Measurements from ENCODE around the gene TNFRSF21. TPM values are rescaled to one million over a fixed set of nuclear protein-coding genes. Genes with fewer than 3 reads are reported as not detected.

The TNFRSF21 gene
- total and polyA plus RNA-seq, 10 of the 15 experiments (the other 5 are each of a cell fraction or from before 2014, with no cell fraction given), result 0.09 to 1.0 (median 0.27) TPM

DNA sequence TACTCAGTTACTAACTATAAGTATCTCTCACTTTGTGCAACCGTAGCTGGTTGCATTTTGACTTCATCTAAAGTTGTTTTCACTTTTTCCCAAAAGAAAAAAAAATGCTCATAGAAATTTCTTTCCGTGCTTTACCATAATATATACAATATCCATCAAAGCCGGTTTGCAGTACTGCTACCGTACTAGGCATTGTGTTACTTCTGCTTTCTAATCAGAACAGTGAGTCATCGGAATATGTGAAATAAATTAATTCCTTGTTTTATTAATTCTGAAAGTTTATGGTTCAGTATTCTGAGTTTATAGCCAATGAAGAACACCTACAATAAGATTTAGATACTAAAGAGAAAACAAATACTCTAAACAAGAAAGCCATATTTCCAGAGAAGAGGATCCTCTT, 72.5 kb downstream of the TNFRSF21 start:
- H2AFZ ChIP-seq (ENCODE audit: control insufficient read depth, low read depth, low read length), result no peak overlapping the region
- H3K79me2 ChIP-seq (ENCODE audit: control insufficient read depth, insufficient read depth, low read length), result no peaks in the 10 kb centered on the region
- H4K20me1 ChIP-seq (ENCODE audit: control insufficient read depth, insufficient read depth), result no peaks in the 10 kb centered on the region
- ChIA-PET SMC1A (ENCODE audit: uncharacterized antibody, unreplicated experiment) (interaction anchor here (1.7 kb wide), 1 partner anchor 171 kb away, joined by 3 read pairs; no protein-coding TSS in a partner anchor), RAD21 (ENCODE audit: unreplicated experiment) (interaction anchor here (1.6 kb wide), 1 partner anchor 11 kb away, joined by 4 read pairs; no protein-coding TSS in a partner anchor), POLR2A (no interaction called here), CTCF (no interaction called here)
- DNase-seq (ENCODE audit: low read depth, low spot score) (no peak), ATAC-seq (no peak), FAIRE-seq (no peak)
- H3K9ac ChIP-seq (ENCODE audit: control insufficient read depth, insufficient read depth, low read length), result no peak overlapping the region
- H3K27ac ChIP-seq (ENCODE audit: control insufficient read depth, insufficient read depth), result no peak overlapping the region
- no TSS peak for BruUV-seq (replicated peaks)
- 79% methylated on average over 5 of the region's 5 CpGs for WGBS (ENCODE audit: insufficient coverage, insufficient replicate concordance, low lambda C conversion rate, missing lambda C conversion rate)
- no peak overlapping the region for H3K4me2 ChIP-seq (ENCODE audit: control insufficient read depth, insufficient read depth)
- TF ChIP-seq SPI1 (IDR thresholded peaks at IDR 0.05; ENCODE audit: borderline replicate concordance, insufficient read depth, low read depth, low read length) (no peak), TBL1XR1 (IDR thresholded peaks at IDR 0.05; ENCODE audit: low read depth, low read length) (no peak), SUPT20H (IDR thresholded peaks at IDR 0.05; ENCODE audit: borderline replicate concordance, control insufficient read depth, low read depth, low read length) (no peak), MTA3 (IDR thresholded peaks at IDR 0.05; ENCODE audit: borderline replicate concordance, low read length) (no peak)
- TF ChIP-seq, protein P1, sequence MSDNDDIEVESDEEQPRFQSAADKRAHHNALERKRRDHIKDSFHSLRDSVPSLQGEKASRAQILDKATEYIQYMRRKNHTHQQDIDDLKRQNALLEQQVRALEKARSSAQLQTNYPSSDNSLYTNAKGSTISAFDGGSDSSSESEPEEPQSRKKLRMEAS (IDR thresholded peaks at IDR 0.05; ENCODE audit: low read depth, low read length), result no peak
- no peaks in the 10 kb centered on the region for H3K36me3 ChIP-seq (ENCODE audit: control insufficient read depth in 2 of 2, insufficient read depth in 2 of 2, low read length in 1 of 2)
- peaks cover 5% of the 10 kb centered on the region for H3K4me1 ChIP-seq (ENCODE audit: control insufficient read depth, insufficient read depth, low read length)
- no peak overlapping the region for H3K4me3 ChIP-seq
- intact Hi-C loops (cut with micrococcal nuclease; ENCODE audit: unreplicated experiment), result no loop called here
- H3K9me3 ChIP-seq (replicated peaks; ENCODE audit: control insufficient read depth, insufficient read depth, low read length), result no peaks in the 10 kb centered on the region
- H3K27me3 ChIP-seq (replicated peaks in 1 of 2; ENCODE audit: control insufficient read depth in 2 of 2, insufficient read depth in 2 of 2, low read length in 1 of 2), result no peaks in the 10 kb centered on the region
- in situ Hi-C loops (cut with MboI), result no loop called here

DNA sequence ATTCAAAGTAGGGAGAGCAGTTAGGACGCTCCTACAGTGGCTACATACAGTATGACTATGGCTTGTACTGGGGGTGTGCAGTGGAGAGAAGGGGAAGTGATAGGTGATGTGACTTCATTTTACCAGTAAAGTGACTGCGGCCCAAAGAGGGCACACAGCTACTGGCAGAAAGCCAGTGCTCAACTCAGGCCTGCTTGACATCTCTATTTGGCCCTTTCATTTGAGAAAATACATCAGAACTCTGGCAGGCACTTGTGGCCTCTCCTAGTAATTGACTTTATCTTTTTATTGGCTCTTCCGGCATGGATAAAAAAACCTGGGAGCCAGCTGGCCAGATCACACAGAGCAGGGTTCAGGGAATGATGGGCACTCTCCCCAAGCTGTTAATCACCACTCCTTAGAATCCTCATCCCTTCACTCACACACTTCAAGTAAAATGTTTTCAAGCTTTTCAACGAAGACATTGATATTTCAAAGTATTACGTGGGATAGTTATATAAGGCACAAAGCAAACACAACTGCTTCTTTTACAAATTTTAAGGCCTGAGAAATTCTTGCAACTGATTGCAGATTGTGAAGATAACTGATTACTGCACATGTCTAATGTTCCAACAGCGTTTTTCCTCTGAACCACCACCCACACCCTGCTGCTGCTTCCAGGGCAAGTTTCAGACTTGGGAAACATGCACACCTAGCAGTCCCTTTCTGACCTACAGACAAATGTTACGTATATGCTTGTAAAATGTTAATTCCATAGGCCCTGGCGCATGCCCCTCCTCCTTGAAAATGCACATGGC, 73.5 kb downstream of the TNFRSF21 start:
- TF ChIP-seq SPI1 (IDR thresholded peaks at IDR 0.05; ENCODE audit: borderline replicate concordance, insufficient read depth, low read depth, low read length), result 0 out of 2 replicates have a peak, but pooled peaks have one; percentile 9
- TF ChIP-seq ZZZ3 (IDR thresholded peaks at IDR 0.05; ENCODE audit: control insufficient read depth, insufficient read length, low read depth), result no peak
- TF ChIP-seq, protein P2, sequence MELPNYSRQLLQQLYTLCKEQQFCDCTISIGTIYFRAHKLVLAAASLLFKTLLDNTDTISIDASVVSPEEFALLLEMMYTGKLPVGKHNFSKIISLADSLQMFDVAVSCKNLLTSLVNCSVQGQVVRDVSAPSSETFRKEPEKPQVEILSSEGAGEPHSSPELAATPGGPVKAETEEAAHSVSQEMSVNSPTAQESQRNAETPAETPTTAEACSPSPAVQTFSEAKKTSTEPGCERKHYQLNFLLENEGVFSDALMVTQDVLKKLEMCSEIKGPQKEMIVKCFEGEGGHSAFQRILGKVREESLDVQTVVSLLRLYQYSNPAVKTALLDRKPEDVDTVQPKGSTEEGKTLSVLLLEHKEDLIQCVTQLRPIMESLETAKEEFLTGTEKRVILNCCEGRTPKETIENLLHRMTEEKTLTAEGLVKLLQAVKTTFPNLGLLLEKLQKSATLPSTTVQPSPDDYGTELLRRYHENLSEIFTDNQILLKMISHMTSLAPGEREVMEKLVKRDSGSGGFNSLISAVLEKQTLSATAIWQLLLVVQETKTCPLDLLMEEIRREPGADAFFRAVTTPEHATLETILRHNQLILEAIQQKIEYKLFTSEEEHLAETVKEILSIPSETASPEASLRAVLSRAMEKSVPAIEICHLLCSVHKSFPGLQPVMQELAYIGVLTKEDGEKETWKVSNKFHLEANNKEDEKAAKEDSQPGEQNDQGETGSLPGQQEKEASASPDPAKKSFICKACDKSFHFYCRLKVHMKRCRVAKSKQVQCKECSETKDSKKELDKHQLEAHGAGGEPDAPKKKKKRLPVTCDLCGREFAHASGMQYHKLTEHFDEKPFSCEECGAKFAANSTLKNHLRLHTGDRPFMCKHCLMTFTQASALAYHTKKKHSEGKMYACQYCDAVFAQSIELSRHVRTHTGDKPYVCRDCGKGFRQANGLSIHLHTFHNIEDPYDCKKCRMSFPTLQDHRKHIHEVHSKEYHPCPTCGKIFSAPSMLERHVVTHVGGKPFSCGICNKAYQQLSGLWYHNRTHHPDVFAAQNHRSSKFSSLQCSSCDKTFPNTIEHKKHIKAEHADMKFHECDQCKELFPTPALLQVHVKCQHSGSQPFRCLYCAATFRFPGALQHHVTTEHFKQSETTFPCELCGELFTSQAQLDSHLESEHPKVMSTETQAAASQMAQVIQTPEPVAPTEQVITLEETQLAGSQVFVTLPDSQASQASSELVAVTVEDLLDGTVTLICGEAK (IDR thresholded peaks at IDR 0.05; ENCODE audit: borderline replicate concordance), result no peak
- FAIRE-seq, result no peak
- no TSS peak for BruUV-seq (replicated peaks)
- H3K79me2 ChIP-seq (ENCODE audit: control insufficient read depth, insufficient read depth, low read length), result no peaks in the 10 kb centered on the region
- H3K4me3 ChIP-seq, result no peak overlapping the region
- no peak overlapping the region for H3K9ac ChIP-seq (ENCODE audit: control insufficient read depth, insufficient read depth, low read length)
- no peaks in the 10 kb centered on the region for H3K4me1 ChIP-seq (ENCODE audit: control insufficient read depth, insufficient read depth, low read length)
- H2AFZ ChIP-seq (ENCODE audit: control insufficient read depth, low read depth, low read length), result no peak overlapping the region
- WGBS (ENCODE audit: insufficient coverage, insufficient replicate concordance, low lambda C conversion rate, missing lambda C conversion rate), result 44% methylated on average over 8 of the region's 8 CpGs
- no peak for DNase-seq (ENCODE audit: low read depth, low spot score)
- POLR2A ChIA-PET, result interaction anchor here (1.6 kb wide), 1 partner anchor 13 kb away, joined by 3 read pairs; no protein-coding TSS in a partner anchor
- H3K9me3 ChIP-seq (replicated peaks; ENCODE audit: control insufficient read depth, insufficient read depth, low read length), result no peaks in the 10 kb centered on the region
- peak; percentile 76 for ATAC-seq
- no peak overlapping the region for H3K4me2 ChIP-seq (ENCODE audit: control insufficient read depth, insufficient read depth)
- no peaks in the 10 kb centered on the region for H3K27me3 ChIP-seq (replicated peaks in 1 of 2; ENCODE audit: control insufficient read depth in 2 of 2, insufficient read depth in 2 of 2, low read length in 1 of 2)
- RAD21 ChIA-PET (ENCODE audit: unreplicated experiment), result interaction anchor here (1.3 kb wide), 1 partner anchor 38 kb away, joined by 3 read pairs; no protein-coding TSS in a partner anchor
- CTCF ChIA-PET, result interaction anchor here (1.1 kb wide), 1 partner anchor 9 kb away, joined by 3 read pairs; no protein-coding TSS in a partner anchor
- no peak overlapping the region for H3K27ac ChIP-seq (ENCODE audit: control insufficient read depth, insufficient read depth)
- no peaks in the 10 kb centered on the region for H4K20me1 ChIP-seq (ENCODE audit: control insufficient read depth, insufficient read depth)
- intact Hi-C loops (cut with micrococcal nuclease; ENCODE audit: unreplicated experiment) (no loop called here), in situ Hi-C loops (cut with MboI) (no loop called here)
- no peaks in the 10 kb centered on the region for H3K36me3 ChIP-seq (ENCODE audit: control insufficient read depth in 2 of 2, insufficient read depth in 2 of 2, low read length in 1 of 2)
- SMC1A ChIA-PET (ENCODE audit: uncharacterized antibody, unreplicated experiment), result interaction anchor here (1.7 to 2.1 kb wide), 2 partner anchors 12 to 172 kb away, joined by 3 to 10 read pairs; no protein-coding TSS in a partner anchor
